Brain microvascular endothelial cell (primary cell): ENCODE results near the gene ATF5.

Experiments used
- DNase-seq: peaks from one replicate; pipeline ENCODE4 v3.0.0-alpha.2; 2020
- H3K27ac ChIP-seq: fragments of 250-450 bp; sonication (Bioruptor Pico); 2 replicates; pipeline ENCODE4 v1.5.1; 2020; ENCODE audit warnings: mild to moderate bottlenecking, moderate library complexity
- H3K27me3 ChIP-seq: fragments of 250-450 bp; sonication (Bioruptor Pico); replicated peaks from 2 replicates; pipeline ENCODE4 v1.5.1; 2020; ENCODE audit warnings: mild to moderate bottlenecking
- H3K36me3 ChIP-seq: fragments of 250-450 bp; sonication (Bioruptor Pico); replicated peaks from 2 replicates; pipeline ENCODE4 v1.5.1; 2020; ENCODE audit warnings: mild to moderate bottlenecking
- H3K4me3 ChIP-seq: 2 replicates; pipeline ENCODE4 v1.5.1; 2011; ENCODE audit warnings: low read depth, mild to moderate bottlenecking, control low read depth, low read length, moderate library complexity
- CTCF ChIP-seq: IDR thresholded peaks from 2 replicates; pipeline ENCODE4 v1.5.1; 2011; ENCODE audit warnings: low read depth, mild to moderate bottlenecking, moderate library complexity, low read length, control low read depth, inconsistent platforms; ENCODE audit errors: missing control alignments
- in situ Hi-C: cut with HindIII; loops from 2 replicates; pipeline ENCODE4 v1.10.0; 2017; ENCODE audit warnings: low sequenced_read_pairs, low pct_ligation_motif_present

ATF5 gene

GRCh38 chr19:49896863-49897621 is 32.0 kb upstream of the ATF5 start, which contains the start of gene IL4I1:
IL4I1 (minus strand) TSS chr19:49896887; CDS start chr19:49896160, 727 bp downstream.
- no peaks in the 10 kb centered on the region for H3K27me3 ChIP-seq
- in situ Hi-C loops = no loop called here
- no peaks in the 10 kb centered on the region for H3K36me3 ChIP-seq
- DNase-seq = no peak
- no peak within 1 kb of the TSS for H3K27ac ChIP-seq
- H3K4me3 ChIP-seq = no peak within 1 kb of the TSS
- no peak for TF ChIP-seq CTCF

- no peaks in the 10 kb centered on the region for H3K27me3 ChIP-seq
- no peak for TF ChIP-seq CTCF
- H3K27ac ChIP-seq = no peak overlapping the region
- H3K36me3 ChIP-seq = peaks cover 19% of the 10 kb centered on the region
- no peak for DNase-seq
- no peak overlapping the region for H3K4me3 ChIP-seq
- in situ Hi-C loops = no loop called here
Measured at GRCh38 chr19:49904136-49904535, 24.9 kb upstream of the ATF5 start.

GRCh38 chr19:49906879-49907564 is 22.0 kb upstream of the ATF5 start:
- H3K36me3 ChIP-seq = peaks cover 19% of the 10 kb centered on the region

GRCh38 chr19:49907745-49908446 is 21.1 kb upstream of the ATF5 start:
- DNase-seq = no peak
- Histone ChIP-seq H3K27me3 (no peaks in the 10 kb centered on the region), H3K4me3 (no peak overlapping the region), H3K36me3 (peaks cover 26% of the 10 kb centered on the region), H3K27ac (no peak overlapping the region)
- in situ Hi-C loops = no loop called here
- no peak for TF ChIP-seq CTCF

More at GRCh38 chr19:49906879-49907564, 22.0 kb upstream of the ATF5 start:
- no peaks in the 10 kb centered on the region for H3K27me3 ChIP-seq
- in situ Hi-C loops = no loop called here
- no peak overlapping the region for H3K4me3 ChIP-seq
- no peak overlapping the region for H3K27ac ChIP-seq
- TF ChIP-seq CTCF = no peak
- DNase-seq = no peak

GRCh38 chr19:49908480-49909420 is 20.3 kb upstream of the ATF5 start:
- no peak for TF ChIP-seq CTCF
- Histone ChIP-seq H3K36me3 (peaks cover 32% of the 10 kb centered on the region), H3K27ac (no peak overlapping the region), H3K27me3 (no peaks in the 10 kb centered on the region), H3K4me3 (no peak overlapping the region)
- in situ Hi-C loops = no loop called here
- DNase-seq = no peak
